COLO668 (cell line): ENCODE results near the gene TMEM132A.

Experiments
- DNase-seq: peaks from one replicate; lab custom pipeline; 2025; ENCODE audit not compliant: unreplicated experiment; lab: John Stamatoyannopoulos, UW

Gene TMEM132A

GRCh38 chr11:60935676-60936442, 11.6 kb downstream of the TMEM132A start:
- no peak for DNase-seq

GRCh38 chr11:60936467-60937143, 12.3 kb downstream of the TMEM132A start:
- no peak for DNase-seq

GRCh38 chr11:60937144-60937527, 12.9 kb downstream of the TMEM132A start:
- DNase-seq, result no peak

- no peak for DNase-seq
Measured at GRCh38 chr11:60937811-60938210, 13.6 kb downstream of the TMEM132A start.

- DNase-seq, result no peak
Measured at GRCh38 chr11:60938500-60938899, 14.2 kb downstream of the TMEM132A start.

- DNase-seq, result no peak
Measured at GRCh38 chr11:60939301-60939700, 15.0 kb downstream of the TMEM132A start.

- DNase-seq, result no peak
Measured at GRCh38 chr11:60939855-60940254, 15.6 kb downstream of the TMEM132A start.

- no peak for DNase-seq
Measured at GRCh38 chr11:60941371-60942119, 17.3 kb downstream of the TMEM132A start.

GRCh38 chr11:60942219-60942618, 18.0 kb downstream of the TMEM132A start:
- DNase-seq, result peak; percentile 31

GRCh38 chr11:60942970-60943565, 18.8 kb downstream of the TMEM132A start:
- DNase-seq, result peak; percentile 76

- no peak for DNase-seq
Measured at GRCh38 chr11:60944490-60945294, 20.4 kb downstream of the TMEM132A start.

GRCh38 chr11:60945295-60945667, 21.0 kb downstream of the TMEM132A start:
- no peak for DNase-seq

GRCh38 chr11:60946601-60947264, 22.5 kb downstream of the TMEM132A start:
- peak; percentile 49 for DNase-seq

- no peak for DNase-seq
Measured at GRCh38 chr11:60947700-60948099, 23.4 kb downstream of the TMEM132A start.

- DNase-seq, result no peak
Measured at GRCh38 chr11:60948250-60948649, 24.0 kb downstream of the TMEM132A start.

- no peak for DNase-seq
Measured at GRCh38 chr11:60950024-60950423, 25.8 kb downstream of the TMEM132A start.

- peak; percentile 53 for DNase-seq
Measured at GRCh38 chr11:60950933-60951605, 26.8 kb downstream of the TMEM132A start.

- DNase-seq, result peak; percentile 36
Measured at GRCh38 chr11:60951606-60951903, 27.3 kb downstream of the TMEM132A start.

GRCh38 chr11:60951904-60952741, 27.9 kb downstream of the TMEM132A start, which contains the start of gene SLC15A3:
Gene SLC15A3, minus strand, starts transcription at chr11:60952176. Its CDS starts 625 bp downstream, at chr11:60951551.
- DNase-seq, result peak; percentile 32
